Loucy (cell line): ENCODE results near the gene TMTC4.

Source experiments
- CTCF ChIP-seq: fragments of 200-600 bp; sonication (generic); conservative IDR thresholded peaks from 2 replicates; pipeline ENCODE4 v1.5.1; 2014; ENCODE audit warnings: mild to moderate bottlenecking, antibody characterized with exemption, low read length
- EZH2phosphoT487 ChIP-seq: fragments of 200-600 bp; IDR thresholded peaks from 2 replicates; pipeline ENCODE4 v1.6.1; 2018; ENCODE audit warnings: antibody characterized with exemption, mild to moderate bottlenecking, moderate library complexity, borderline replicate concordance

DNA sequence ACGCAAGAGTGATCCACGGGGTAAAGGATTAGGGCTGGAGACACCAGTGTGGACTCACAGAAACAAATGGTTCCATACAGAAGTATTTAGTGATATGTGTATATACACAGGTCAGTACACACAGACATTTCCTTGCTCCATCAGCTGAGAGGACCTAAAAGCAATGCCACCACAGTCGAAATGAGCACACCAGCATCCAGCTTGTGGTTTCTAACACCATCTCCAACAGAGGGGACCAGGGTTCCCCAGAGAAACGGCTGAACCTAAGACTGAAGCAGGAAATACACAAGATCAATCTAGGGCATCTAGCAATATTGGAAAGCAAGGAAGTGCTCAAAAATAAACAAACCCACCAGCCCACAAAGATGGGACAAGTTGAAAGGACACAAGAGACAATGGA lies 93.6 kb downstream of the TMTC4 start:
- TF ChIP-seq CTCF (no peak), EZH2phosphoT487 (no peak)
